Activated CD8-positive, alpha-beta memory T cell treated with anti-CD3 and anti-CD28 coated beads for 36 hours (primary cell): ENCODE results near the gene STIM1. TPM values are rescaled to one million over a fixed set of nuclear protein-coding genes. Genes with fewer than 3 reads are reported as not detected.

Experiments used
- CTCF ChIA-PET: fragments of 350-600 bp; sonication (Branson Sonifier 250); formaldehyde crosslinking; loops from one replicate; lab custom pipeline; 2021; ENCODE audit warnings: antibody characterized with exemption; lab: Charles Lee
- POLR2A ChIA-PET: fragments of 350-600 bp; sonication (Branson Sonifier 250); formaldehyde crosslinking; loops from one replicate; lab custom pipeline; 2021; ENCODE audit warnings: antibody characterized with exemption; lab: Charles Lee
- total RNA-seq, 2 experiments: library from RNA; stranded (reverse); gene quantifications; one replicate each; pipeline ENCODE4 v1.2.3, GENCODE V29; 2021

STIM1 gene
- total RNA-seq, 2 experiments from 2014 or later = 43.9 to 45.8 TPM

DNA sequence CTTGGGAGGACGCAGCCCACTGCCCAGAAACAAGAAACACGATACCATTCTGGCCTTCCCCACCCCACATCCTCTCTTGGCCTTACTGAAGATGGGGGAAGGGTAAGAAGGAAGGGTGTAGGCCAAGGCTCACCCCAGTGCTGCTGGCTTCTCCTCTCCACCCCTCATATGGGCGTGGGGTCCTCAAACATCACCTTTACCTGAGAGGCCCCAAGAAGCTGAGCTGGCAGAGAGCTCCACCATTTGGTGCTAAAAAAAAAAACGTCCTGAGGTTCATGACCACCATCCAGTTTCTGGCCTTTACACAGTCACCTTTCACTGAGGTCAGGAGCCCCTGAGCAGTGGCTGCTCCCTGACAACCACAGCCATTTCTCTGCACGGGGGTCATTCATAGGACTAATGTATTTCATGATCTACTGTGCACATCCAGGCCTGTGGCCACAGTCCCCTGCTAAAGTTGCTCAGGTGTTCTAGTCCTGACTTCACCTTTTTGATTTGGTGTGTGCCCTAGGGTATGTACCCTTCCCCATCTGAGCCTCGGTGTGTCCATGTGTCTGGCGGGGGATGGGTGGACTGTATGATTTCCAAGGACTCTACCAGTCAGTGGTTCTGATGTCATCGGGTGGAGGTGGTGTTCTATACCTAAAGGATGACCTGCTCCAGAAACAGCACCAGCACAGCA lies 29.9 kb upstream of the STIM1 start:
- ChIA-PET CTCF (interaction anchor here (1.0 to 1.6 kb wide), 6 partner anchors 8 to 29 kb away, joined by 3 to 14 read pairs (median 4); partner anchors contain the start of gene PGAP2), POLR2A (interaction anchor here (0.6 to 0.9 kb wide), 3 partner anchors 15 to 27 kb away, joined by 3 read pairs; partner anchors contain the start of gene RHOG)

GRCh38 chr11:3826721-3827120 lies 28.7 kb upstream of the STIM1 start:
- ChIA-PET CTCF (no interaction called here), POLR2A (no interaction called here)

DNA sequence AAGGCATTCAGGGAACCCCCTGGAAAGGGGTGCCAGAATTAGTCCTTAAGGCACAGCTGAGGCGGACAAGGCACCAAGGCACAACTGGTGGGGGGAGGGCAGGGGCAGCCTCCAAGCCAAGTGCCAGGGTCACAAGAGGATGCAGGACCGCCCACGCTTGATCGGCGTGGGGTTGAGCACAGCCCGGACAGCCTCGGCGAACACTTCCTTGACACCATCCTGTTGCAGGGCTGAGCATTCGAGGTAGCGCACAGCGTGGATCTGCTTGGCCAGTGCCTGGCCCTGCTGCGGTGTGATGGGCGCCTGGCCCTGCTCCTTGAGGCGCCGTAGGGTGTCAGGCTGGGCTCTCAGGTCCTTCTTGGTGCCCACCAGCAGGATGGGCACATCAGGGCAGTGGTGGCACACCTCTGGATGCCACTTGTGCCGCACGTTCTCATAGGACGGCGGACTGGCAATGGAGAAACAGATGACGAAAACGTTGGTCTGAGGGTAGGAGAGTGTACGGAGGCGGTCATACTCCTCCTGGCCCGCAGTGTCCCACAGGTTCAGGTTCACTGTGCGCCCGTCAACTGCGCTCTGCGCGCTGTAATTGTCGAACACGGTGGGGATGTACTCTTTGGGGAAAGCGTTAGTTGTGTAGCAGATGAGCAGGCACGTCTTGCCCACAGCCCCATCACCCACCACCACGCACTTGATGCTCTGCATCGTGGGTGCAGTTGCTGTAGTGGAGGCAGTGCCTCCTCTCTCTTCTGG lies 27.9 kb upstream of the STIM1 start:
- ChIA-PET CTCF (no interaction called here), POLR2A (no interaction called here)

- ChIA-PET CTCF (interaction anchor here (1.5 kb wide), 1 partner anchor 243 kb away, joined by 5 read pairs; no protein-coding TSS in a partner anchor), POLR2A (interaction anchor here (1.0 to 3.7 kb wide), 2 partner anchors 9 to 11 kb away, joined by 3 to 18 read pairs; partner anchors contain the start of gene RHOG)
Observed at GRCh38 chr11:3830088-3830487, 25.4 kb upstream of the STIM1 start.

GRCh38 chr11:3830730-3831129 lies 24.7 kb upstream of the STIM1 start:
- CTCF ChIA-PET = interaction anchor here (1.2 to 3.2 kb wide), 5 partner anchors 9 to 242 kb away, joined by 3 to 13 read pairs (median 4); partner anchors contain the start of genes RHOG and STIM1
- POLR2A ChIA-PET = interaction anchor here (1.0 to 3.7 kb wide), 3 partner anchors 9 to 22 kb away, joined by 3 to 18 read pairs (median 5); partner anchors contain the start of genes PGAP2 and RHOG

DNA sequence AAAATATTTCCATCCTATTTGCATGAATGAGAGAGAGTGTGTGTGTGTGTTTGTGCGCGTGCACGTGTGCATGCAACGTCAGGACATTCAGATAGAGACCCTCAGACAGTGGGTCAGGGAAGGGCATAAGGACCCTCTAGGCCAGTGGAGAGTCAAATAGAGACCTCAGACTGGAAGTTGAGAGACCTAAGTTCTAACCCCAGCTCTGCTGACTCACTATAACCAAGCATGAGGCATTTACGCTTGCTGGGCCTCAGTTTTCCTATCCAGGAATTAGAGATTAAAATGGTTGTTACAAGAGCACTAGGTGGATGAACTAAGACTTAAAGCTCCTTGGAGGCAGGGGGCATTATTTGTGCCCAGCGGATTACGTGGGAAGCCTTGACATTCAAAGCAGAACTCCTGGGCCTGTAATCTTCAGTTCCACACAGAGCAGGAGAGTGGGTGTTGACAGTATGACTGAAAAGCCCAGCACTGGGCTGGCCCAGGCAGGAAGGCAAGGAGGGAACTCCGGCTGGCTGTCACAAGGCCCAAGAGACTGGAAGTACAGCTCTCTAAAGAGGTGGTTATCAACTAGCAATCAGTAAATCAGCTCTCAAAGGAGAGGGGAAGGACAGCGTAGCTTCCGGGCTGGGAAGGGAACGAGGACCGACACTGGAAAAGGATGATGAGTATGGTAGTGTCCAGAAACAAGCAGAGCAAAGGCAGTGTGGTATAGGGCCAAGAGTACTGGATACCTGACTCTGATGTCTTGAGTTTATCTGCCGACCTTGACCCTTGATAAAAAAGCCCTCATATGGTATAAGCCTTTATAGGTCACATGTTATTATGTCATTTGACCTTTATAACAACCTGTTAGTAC lies 23.9 kb upstream of the STIM1 start:
- ChIA-PET POLR2A (interaction anchor here (1.1 to 3.7 kb wide), 3 partner anchors 10 to 23 kb away, joined by 3 to 18 read pairs (median 5); partner anchors contain the start of genes PGAP2 and RHOG), CTCF (interaction anchor here (0.6 to 3.2 kb wide), 7 partner anchors 8 to 241 kb away, joined by 3 to 13 read pairs (median 4); partner anchors contain the start of genes RHOG and STIM1)

- ChIA-PET POLR2A (interaction anchor here (0.7 kb wide), 1 partner anchor 98 kb away, joined by 3 read pairs; no protein-coding TSS in a partner anchor), CTCF (interaction anchor here (1.2 to 3.2 kb wide), 3 partner anchors 9 to 24 kb away, joined by 3 to 13 read pairs (median 3); partner anchors contain the start of genes PGAP2 and RHOG)
Observed at GRCh38 chr11:3832816-3833215, 22.6 kb upstream of the STIM1 start.

- ChIA-PET POLR2A (interaction anchor here (0.7 kb wide), 1 partner anchor 97 kb away, joined by 3 read pairs; no protein-coding TSS in a partner anchor), CTCF (interaction anchor here (0.9 to 3.2 kb wide), 4 partner anchors 8 to 239 kb away, joined by 3 to 13 read pairs (median 4); partner anchors contain the start of genes PGAP2 and RHOG)
Observed at GRCh38 chr11:3833449-3833848, 22.0 kb upstream of the STIM1 start.

DNA sequence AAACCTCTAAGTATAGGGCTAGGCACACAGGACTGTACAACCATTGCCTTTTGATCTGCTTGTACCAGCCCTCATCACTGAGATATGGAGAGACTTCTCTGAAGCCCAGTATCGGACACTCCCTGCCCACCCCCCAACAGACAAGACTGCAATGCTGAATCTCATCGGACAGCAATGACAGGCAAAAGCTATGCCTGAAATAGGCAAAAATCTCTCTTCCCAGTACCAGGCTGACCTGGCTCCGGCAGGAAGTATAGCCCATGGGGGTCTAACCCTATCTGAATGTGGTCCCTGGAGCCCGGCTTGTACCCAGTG lies 21.2 kb upstream of the STIM1 start:
- ChIA-PET POLR2A (no interaction called here), CTCF (interaction anchor here (0.9 to 2.6 kb wide), 4 partner anchors 9 to 238 kb away, joined by 3 to 15 read pairs (median 4); partner anchors contain the start of genes PGAP2 and STIM1)

DNA sequence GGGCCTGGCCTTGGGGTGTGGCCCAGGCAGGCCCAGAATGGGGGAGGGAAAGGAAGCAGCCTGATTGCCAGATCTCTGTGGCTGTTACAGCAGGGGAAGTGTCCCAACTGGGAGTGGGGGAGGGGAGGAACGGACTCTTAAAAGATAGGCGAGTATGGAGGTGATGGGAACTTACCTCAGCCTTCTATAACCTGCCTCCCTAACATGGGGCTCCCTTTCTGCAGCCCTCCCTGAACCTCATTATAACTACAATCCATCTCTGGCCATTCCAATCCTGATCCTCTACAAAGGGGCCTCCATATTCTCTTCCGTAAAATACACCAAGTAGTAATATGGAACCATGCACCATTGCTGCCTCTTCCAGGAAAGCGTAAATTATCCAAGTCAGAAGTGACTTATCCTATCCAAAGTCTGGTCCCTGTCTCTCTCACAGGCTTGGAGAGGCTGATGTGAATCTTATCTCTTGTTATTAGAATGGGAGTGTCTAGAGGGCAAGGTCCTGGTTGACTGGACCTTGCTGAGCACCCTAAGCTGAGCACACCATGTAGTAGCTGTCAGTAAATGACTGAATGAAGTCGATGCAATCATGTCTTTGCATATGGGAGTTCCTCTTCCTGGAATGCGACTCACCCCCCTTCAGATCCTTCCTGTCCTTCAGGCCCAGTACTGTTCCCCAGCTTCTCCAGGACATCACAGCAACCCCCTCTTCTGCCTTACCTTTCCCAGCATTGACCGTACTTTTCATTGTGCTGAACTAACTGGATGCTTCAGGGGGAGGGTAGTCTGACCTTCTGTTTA lies 20.6 kb upstream of the STIM1 start:
- CTCF ChIA-PET = interaction anchor here (0.8 to 3.2 kb wide), 4 partner anchors 10 to 238 kb away, joined by 3 to 15 read pairs (median 10); partner anchors contain the start of gene STIM1
- POLR2A ChIA-PET = no interaction called here

DNA sequence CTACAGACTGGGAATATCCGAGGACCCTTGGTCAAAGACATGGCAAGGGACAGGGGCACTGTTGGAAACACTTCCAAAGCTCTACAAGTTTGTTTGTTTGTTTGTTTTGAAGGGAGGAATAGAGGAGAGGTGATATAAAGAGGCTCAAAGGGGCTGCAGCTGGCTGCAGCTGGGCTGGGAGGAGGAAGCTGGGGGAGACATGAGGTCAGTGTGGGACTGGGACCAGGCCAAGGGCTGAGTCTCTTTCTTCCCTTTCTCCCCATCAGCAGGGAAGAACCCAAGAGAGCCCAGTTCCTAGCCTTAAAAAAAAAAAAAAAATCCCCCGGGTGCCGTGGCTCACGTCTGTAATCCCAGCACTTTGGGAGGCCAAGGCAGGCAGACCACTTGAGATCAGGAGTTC lies 19.7 kb upstream of the STIM1 start:
- ChIA-PET POLR2A (no interaction called here), CTCF (interaction anchor here (0.8 to 3.2 kb wide), 5 partner anchors 11 to 237 kb away, joined by 4 to 15 read pairs (median 10); partner anchors contain the start of genes PGAP2 and STIM1)

DNA sequence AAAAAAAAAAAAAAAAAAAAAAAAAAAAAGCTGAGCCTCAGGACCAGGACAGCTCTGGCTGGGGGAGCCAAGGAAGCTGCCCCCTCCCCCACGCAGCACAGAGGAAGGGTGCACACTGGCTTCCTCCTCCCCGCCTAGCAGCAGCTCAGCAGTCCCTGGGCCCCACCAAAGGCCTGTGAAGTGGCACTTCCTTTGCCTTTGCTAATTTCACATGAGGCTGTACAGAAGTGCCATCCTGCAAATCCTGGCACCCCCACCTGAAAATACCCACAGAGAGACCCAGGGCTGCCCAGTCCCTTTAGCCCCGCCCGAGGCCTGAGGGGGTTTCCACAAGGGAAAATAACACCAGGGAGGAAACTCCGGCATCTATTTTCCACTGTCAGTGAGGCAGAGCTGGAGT lies 18.6 kb upstream of the STIM1 start:
- ChIA-PET CTCF (interaction anchor here (0.6 to 3.2 kb wide), 6 partner anchors 12 to 236 kb away, joined by 3 to 15 read pairs (median 8); partner anchors contain the start of genes PGAP2 and STIM1), POLR2A (interaction anchor here (0.5 to 3.3 kb wide), 3 partner anchors 18 to 70 kb away, joined by 4 to 19 read pairs (median 4); partner anchors contain the start of gene STIM1)

- POLR2A ChIA-PET = interaction anchor here (3.3 kb wide), 1 partner anchor 17 kb away, joined by 19 read pairs; the partner anchor contains the start of gene STIM1
- CTCF ChIA-PET = interaction anchor here (1.1 to 3.2 kb wide), 4 partner anchors 13 to 235 kb away, joined by 5 to 14 read pairs (median 8); partner anchors contain the start of gene PGAP2
Observed at GRCh38 chr11:3837793-3838192, 17.7 kb upstream of the STIM1 start.

- ChIA-PET CTCF (interaction anchor here (1.1 to 1.9 kb wide), 3 partner anchors 7 to 234 kb away, joined by 4 to 6 read pairs (median 5); no protein-coding TSS in a partner anchor), POLR2A (interaction anchor here (3.3 kb wide), 1 partner anchor 17 kb away, joined by 19 read pairs; the partner anchor contains the start of gene STIM1)
Observed at GRCh38 chr11:3838504-3838903, 17.0 kb upstream of the STIM1 start.

- ChIA-PET POLR2A (interaction anchor here (0.8 to 2.7 kb wide), 9 partner anchors 10 to 218 kb away, joined by 3 to 63 read pairs (median 6); partner anchors contain the start of genes NUP98 and STIM1), CTCF (interaction anchor here (0.5 to 7.2 kb wide), 12 partner anchors 9 to 233 kb away, joined by 3 to 74 read pairs (median 4); partner anchors contain the start of gene STIM1)
Observed at GRCh38 chr11:3840004-3840869, 15.2 kb upstream of the STIM1 start.
